HepG2 (cell line): ENCODE data around the gene GAPDH. TPM values are rescaled to one million over a fixed set of nuclear protein-coding genes. Genes with fewer than 3 reads are reported as not detected.
A peak's percentile ranks its signal among the peaks of the same experiment; 100 is the strongest.

Source experiments
- CEBPG ChIP-seq: IDR thresholded peaks from 2 replicates; pipeline ENCODE4 v1.6.1; 2016
- EHMT2 ChIP-seq: fragments of 200-600 bp; sonication (generic); IDR thresholded peaks from 2 replicates; pipeline ENCODE4 v1.7.0; 2017; ENCODE audit warnings: antibody characterized with exemption, low read depth, low read length, borderline replicate concordance
- KAT8 ChIP-seq: IDR thresholded peaks from 2 replicates; pipeline ENCODE4 v1.6.1; 2016; ENCODE audit warnings: missing genetic modification reagents, missing compliant biosample characterization
- KDM5A ChIP-seq: fragments of 200-600 bp; sonication (generic); IDR thresholded peaks from 2 replicates; pipeline ENCODE4 v1.7.0; 2018; ENCODE audit warnings: antibody characterized with exemption, mild to moderate bottlenecking, low read length, borderline replicate concordance
- NR2F1 ChIP-seq, 2 experiments: fragments of 450-650 bp in 1 of 2; formaldehyde crosslinking in 1 of 2; IDR thresholded peaks; 2 replicates each; pipeline versions ENCODE4 v1.5.0 to v1.6.1; 2016 to 2020; ENCODE audit warnings: mild to moderate bottlenecking in 1 of 2, missing compliant biosample characterization in 1 of 2, missing genetic modification reagents in 1 of 2, moderate library complexity in 1 of 2
- SALL2 ChIP-seq: sonication (generic); formaldehyde crosslinking; IDR thresholded peaks from 2 replicates; pipeline ENCODE4 v1.8.1; 2023; ENCODE audit warnings: mild to moderate bottlenecking, missing genetic modification reagents, inconsistent platforms
- THAP8 ChIP-seq: sonication (generic); formaldehyde crosslinking; IDR thresholded peaks from 2 replicates; pipeline ENCODE4 v1.5.1; 2020; ENCODE audit warnings: missing genetic modification reagents, mild to moderate bottlenecking, borderline replicate concordance
- ZFX ChIP-seq: sonication (generic); formaldehyde crosslinking; IDR thresholded peaks from 2 replicates; pipeline ENCODE4 v1.4.0; 2020; ENCODE audit warnings: mild to moderate bottlenecking, low read depth, missing genetic modification reagents, moderate library complexity
- ZNF180 ChIP-seq: sonication (generic); formaldehyde crosslinking; IDR thresholded peaks from 2 replicates; pipeline ENCODE4 v1.4.0; 2020; ENCODE audit warnings: low read depth, missing genetic modification reagents, borderline replicate concordance
- ZNF256 ChIP-seq: sonication (generic); formaldehyde crosslinking; conservative IDR thresholded peaks from 2 replicates; pipeline ENCODE4 v1.4.0; 2020; ENCODE audit warnings: missing genetic modification reagents
- ZNF292 ChIP-seq: sonication (generic); formaldehyde crosslinking; IDR thresholded peaks from 2 replicates; pipeline ENCODE4 v1.8.1; 2022; ENCODE audit warnings: mild to moderate bottlenecking, low read depth, missing genetic modification reagents, borderline replicate concordance
- ZNF3 ChIP-seq: IDR thresholded peaks from 2 replicates; pipeline ENCODE4 v1.7.0; 2017; ENCODE audit warnings: inconsistent platforms
- ZNF33B ChIP-seq: sonication (generic); formaldehyde crosslinking; IDR thresholded peaks from 2 replicates; pipeline ENCODE4 v1.5.1; 2020; ENCODE audit warnings: mild to moderate bottlenecking, missing genetic modification reagents
- ZNF558 ChIP-seq: sonication (generic); formaldehyde crosslinking; IDR thresholded peaks from 2 replicates; pipeline ENCODE4 v1.9.0; 2022; ENCODE audit warnings: mild to moderate bottlenecking, missing genetic modification reagents, borderline replicate concordance
- ZNF883 ChIP-seq: sonication (generic); formaldehyde crosslinking; IDR thresholded peaks from 2 replicates; pipeline ENCODE4 v1.5.1; 2020; ENCODE audit warnings: mild to moderate bottlenecking, missing genetic modification reagents; ENCODE audit errors: not compliant biosample characterization
- polyA plus RNA-seq, 8 experiments: library from polyadenylated mRNA; depleted of rRNA in 3 of 8; stranded (reverse) in 7 of 8; unstranded in 1 of 8; fragments of >200 nt; fragmentation: Illumina TruSeq in 4 of 8; extraction: Trizol in 4 of 8; gene quantifications; 2 replicates each; pipeline versions ENCODE4 v1.2.1 to v1.2.3, GENCODE V29; 2011 to 2016; ENCODE audit warnings: low read depth in 4 of 8, missing spikeins in 1 of 8, mixed read lengths in 1 of 8; ENCODE audit not compliant: insufficient read depth in 1 of 8
- total RNA-seq, 5 experiments: library from RNA; depleted of rRNA; stranded (reverse); fragments of >200 nt; fragmentation: Illumina TruSeq; extraction: Trizol; gene quantifications; 2 replicates each; pipeline ENCODE4 v1.2.3, GENCODE V29; 2016; ENCODE audit warnings: low read depth in 1 of 5
- TF ChIP-seq, protein P1 (sequence below): IDR thresholded peaks from 2 replicates; pipeline ENCODE4 v1.6.1; 2016; ENCODE audit warnings: missing compliant biosample characterization, missing genetic modification reagents, borderline replicate concordance
- TF ChIP-seq, protein P2 (sequence below): sonication (generic); formaldehyde crosslinking; IDR thresholded peaks from 2 replicates; pipeline ENCODE4 v1.4.0; 2020; ENCODE audit warnings: missing genetic modification reagents, borderline replicate concordance
- TF ChIP-seq, protein P3 (sequence below): sonication (generic); formaldehyde crosslinking; IDR thresholded peaks from 2 replicates; pipeline ENCODE4 v1.4.0; 2020; ENCODE audit warnings: missing genetic modification reagents

GAPDH gene
- total and polyA plus RNA-seq, 2 of the 13 experiments (the other 11 are each of a cell fraction or from before 2014, with no cell fraction given): 3,038 to 12,722 TPM

- TF ChIP-seq KAT8 (CRISPR knock-in tag) (peak; percentile 88), CEBPG (CRISPR knock-in tag) (0 out of 2 replicates have a peak, but pooled peaks have one; percentile 13), ZFX (CRISPR knock-in tag) (peak; percentile 88), ZNF558 (CRISPR knock-in tag) (no peak), THAP8 (no peak), EHMT2 (no peak), ZNF180 (CRISPR knock-in tag) (no peak), SALL2 (CRISPR knock-in tag) (0 out of 2 replicates have a peak, but pooled peaks have one; percentile 33), ZNF883 (no peak), ZNF3 (CRISPR knock-in tag) (peak; percentile 100), KDM5A (no peak), ZNF292 (CRISPR knock-in tag) (peak; percentile 54; the same call in 1 of the 2 replicates), NR2F1 (CRISPR knock-in tag; IDR thresholded peaks at IDR 0.05) (peak; percentile 29 to 42; a peak in 2 of 4 replicates), ZNF33B (CRISPR knock-in tag) (peak; percentile 40; the same call in 1 of the 2 replicates), ZNF256 (CRISPR knock-in tag) (no peak; the same call in 1 of the 2 replicates)
- TF ChIP-seq, protein P1, sequence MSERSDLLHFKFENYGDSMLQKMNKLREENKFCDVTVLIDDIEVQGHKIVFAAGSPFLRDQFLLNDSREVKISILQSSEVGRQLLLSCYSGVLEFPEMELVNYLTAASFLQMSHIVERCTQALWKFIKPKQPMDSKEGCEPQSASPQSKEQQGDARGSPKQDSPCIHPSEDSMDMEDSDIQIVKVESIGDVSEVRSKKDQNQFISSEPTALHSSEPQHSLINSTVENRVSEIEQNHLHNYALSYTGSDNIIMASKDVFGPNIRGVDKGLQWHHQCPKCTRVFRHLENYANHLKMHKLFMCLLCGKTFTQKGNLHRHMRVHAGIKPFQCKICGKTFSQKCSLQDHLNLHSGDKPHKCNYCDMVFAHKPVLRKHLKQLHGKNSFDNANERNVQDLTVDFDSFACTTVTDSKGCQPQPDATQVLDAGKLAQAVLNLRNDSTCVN: 0 out of 2 replicates have a peak, but pooled peaks have one; percentile 38
- TF ChIP-seq, protein P2, sequence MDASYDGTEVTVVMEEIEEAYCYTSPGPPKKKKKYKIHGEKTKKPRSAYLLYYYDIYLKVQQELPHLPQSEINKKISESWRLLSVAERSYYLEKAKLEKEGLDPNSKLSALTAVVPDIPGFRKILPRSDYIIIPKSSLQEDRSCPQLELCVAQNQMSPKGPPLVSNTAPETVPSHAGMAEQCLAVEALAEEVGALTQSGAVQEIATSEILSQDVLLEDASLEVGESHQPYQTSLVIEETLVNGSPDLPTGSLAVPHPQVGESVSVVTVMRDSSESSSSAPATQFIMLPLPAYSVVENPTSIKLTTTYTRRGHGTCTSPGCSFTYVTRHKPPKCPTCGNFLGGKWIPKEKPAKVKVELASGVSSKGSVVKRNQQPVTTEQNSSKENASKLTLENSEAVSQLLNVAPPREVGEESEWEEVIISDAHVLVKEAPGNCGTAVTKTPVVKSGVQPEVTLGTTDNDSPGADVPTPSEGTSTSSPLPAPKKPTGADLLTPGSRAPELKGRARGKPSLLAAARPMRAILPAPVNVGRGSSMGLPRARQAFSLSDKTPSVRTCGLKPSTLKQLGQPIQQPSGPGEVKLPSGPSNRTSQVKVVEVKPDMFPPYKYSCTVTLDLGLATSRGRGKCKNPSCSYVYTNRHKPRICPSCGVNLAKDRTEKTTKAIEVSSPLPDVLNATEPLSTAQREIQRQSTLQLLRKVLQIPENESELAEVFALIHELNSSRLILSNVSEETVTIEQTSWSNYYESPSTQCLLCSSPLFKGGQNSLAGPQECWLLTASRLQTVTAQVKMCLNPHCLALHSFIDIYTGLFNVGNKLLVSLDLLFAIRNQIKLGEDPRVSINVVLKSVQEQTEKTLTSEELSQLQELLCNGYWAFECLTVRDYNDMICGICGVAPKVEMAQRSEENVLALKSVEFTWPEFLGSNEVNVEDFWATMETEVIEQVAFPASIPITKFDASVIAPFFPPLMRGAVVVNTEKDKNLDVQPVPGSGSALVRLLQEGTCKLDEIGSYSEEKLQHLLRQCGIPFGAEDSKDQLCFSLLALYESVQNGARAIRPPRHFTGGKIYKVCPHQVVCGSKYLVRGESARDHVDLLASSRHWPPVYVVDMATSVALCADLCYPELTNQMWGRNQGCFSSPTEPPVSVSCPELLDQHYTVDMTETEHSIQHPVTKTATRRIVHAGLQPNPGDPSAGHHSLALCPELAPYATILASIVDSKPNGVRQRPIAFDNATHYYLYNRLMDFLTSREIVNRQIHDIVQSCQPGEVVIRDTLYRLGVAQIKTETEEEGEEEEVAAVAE (CRISPR knock-in tag): no peak
- TF ChIP-seq, protein P3, sequence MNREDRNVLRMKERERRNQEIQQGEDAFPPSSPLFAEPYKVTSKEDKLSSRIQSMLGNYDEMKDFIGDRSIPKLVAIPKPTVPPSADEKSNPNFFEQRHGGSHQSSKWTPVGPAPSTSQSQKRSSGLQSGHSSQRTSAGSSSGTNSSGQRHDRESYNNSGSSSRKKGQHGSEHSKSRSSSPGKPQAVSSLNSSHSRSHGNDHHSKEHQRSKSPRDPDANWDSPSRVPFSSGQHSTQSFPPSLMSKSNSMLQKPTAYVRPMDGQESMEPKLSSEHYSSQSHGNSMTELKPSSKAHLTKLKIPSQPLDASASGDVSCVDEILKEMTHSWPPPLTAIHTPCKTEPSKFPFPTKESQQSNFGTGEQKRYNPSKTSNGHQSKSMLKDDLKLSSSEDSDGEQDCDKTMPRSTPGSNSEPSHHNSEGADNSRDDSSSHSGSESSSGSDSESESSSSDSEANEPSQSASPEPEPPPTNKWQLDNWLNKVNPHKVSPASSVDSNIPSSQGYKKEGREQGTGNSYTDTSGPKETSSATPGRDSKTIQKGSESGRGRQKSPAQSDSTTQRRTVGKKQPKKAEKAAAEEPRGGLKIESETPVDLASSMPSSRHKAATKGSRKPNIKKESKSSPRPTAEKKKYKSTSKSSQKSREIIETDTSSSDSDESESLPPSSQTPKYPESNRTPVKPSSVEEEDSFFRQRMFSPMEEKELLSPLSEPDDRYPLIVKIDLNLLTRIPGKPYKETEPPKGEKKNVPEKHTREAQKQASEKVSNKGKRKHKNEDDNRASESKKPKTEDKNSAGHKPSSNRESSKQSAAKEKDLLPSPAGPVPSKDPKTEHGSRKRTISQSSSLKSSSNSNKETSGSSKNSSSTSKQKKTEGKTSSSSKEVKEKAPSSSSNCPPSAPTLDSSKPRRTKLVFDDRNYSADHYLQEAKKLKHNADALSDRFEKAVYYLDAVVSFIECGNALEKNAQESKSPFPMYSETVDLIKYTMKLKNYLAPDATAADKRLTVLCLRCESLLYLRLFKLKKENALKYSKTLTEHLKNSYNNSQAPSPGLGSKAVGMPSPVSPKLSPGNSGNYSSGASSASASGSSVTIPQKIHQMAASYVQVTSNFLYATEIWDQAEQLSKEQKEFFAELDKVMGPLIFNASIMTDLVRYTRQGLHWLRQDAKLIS (CRISPR knock-in tag): 0 out of 2 replicates have a peak, but pooled peaks have one; percentile 37
Measured at GRCh38 chr12:6542209-6543009, 8.1 kb downstream of the GAPDH start (continued).
